ENCODE data around the gene DOK6.

Gene DOK6

DNA sequence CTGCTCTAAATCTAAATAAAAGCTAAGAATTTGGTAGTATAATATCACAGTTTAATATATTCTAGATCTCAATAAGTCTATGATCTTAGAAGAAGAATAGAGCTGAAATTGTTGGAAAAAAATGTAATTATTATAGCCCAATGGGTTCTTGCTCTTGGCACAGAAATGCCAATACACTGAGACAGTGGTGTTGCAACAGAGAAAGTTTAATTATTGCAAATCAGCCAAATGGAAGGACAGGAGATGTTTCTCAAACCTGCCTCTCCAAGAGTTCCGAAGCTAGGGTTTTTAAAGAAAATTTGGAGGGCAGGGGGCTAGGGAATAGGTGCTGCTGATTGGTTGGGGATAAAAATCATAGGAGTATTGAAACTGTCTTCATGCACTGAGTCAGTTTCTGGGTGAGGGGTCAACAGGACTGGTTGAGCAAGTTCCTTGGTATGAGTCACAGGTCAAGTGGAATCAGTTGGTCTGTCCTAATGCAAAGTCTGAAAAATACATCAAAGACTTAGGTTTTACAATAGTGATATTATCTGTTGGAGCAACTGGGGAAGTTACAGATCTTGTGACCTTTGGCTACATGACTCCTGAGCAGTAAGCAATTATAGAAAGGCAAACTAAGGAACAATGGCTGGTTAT is 318.3 kb downstream of the DOK6 start:
- no peak overlapping the region for H3K9ac ChIP-seq (ENCODE audit: low read length)
- no peak overlapping the region for H3K4me2 ChIP-seq (ENCODE audit: low read length, poor library complexity, severe bottlenecking)
- no peaks in the 10 kb centered on the region for H3K27me3 ChIP-seq (ENCODE audit: control insufficient read depth in 1 of 2, insufficient read depth in 1 of 2, low read length in 2 of 2)
- no peak overlapping the region for H3K14ac ChIP-seq (ENCODE audit: low read length in 2 of 2)
- no peak overlapping the region for H2BK15ac ChIP-seq (ENCODE audit: low read depth, poor library complexity, severe bottlenecking)
- no peak overlapping the region for H2BK120ac ChIP-seq (ENCODE audit: low read depth, low read length)
- H2AFZ ChIP-seq (ENCODE audit: low read depth, low read length), result no peak overlapping the region
- H2BK12ac ChIP-seq (ENCODE audit: low read length in 2 of 2), result no peak overlapping the region
- no peak overlapping the region for H3K23ac ChIP-seq (ENCODE audit: low read length in 2 of 2)
- WGBS, result 73% methylated on average over 1 of the region's 1 CpG
- DNase-seq, result no peak
- no peak overlapping the region for H4K8ac ChIP-seq (ENCODE audit: low read length)
- no peaks in the 10 kb centered on the region for H3K79me1 ChIP-seq (replicated peaks; ENCODE audit: low read length, poor library complexity, severe bottlenecking)
- H2BK5ac ChIP-seq (ENCODE audit: low read depth, low read length, poor library complexity, severe bottlenecking), result no peak overlapping the region
- no peak overlapping the region for H3K18ac ChIP-seq (ENCODE audit: low read depth in 1 of 2, low read length in 2 of 2)
- no peak overlapping the region for H3K27ac ChIP-seq (ENCODE audit: low read length, poor library complexity, severe bottlenecking)
- no peaks in the 10 kb centered on the region for H3K4me1 ChIP-seq (ENCODE audit: control insufficient read depth, insufficient read depth, low read depth, low read length)
- no peak overlapping the region for H4K91ac ChIP-seq (ENCODE audit: low read length)
- no peak overlapping the region for H3K4ac ChIP-seq (ENCODE audit: low read depth in 1 of 2, low read length in 2 of 2)
- H3K9me3 ChIP-seq (ENCODE audit: control insufficient read depth, low read length), result peaks cover 23% of the 10 kb centered on the region
- no peak overlapping the region for H3K4me3 ChIP-seq (ENCODE audit: insufficient read depth in 1 of 2, low read depth in 1 of 2, low read length in 2 of 2)
- no peak overlapping the region for H2AK5ac ChIP-seq (ENCODE audit: low read length, severe bottlenecking)
- H3K36me3 ChIP-seq (ENCODE audit: control insufficient read depth in 1 of 2, insufficient read depth in 2 of 2, low read depth in 1 of 2, low read length in 2 of 2), result no peaks in the 10 kb centered on the region

DNA sequence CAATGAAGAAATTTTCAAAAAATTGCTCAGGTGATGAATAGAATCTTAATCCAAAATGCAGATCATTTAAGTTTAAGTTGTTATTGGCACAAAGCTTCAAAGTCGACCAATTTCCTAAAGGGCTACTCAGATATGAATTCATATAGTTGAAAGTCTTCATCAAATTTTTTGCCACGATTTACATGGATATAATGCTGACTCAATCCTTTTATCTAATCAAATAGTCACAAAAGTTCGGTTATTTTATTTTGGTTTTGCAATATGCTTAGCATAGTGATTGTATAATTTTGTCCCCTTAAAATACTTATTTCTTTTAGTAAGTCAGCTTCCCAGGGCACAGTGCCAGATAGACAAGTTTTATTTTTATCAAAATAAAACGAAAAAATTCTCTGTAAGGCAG is 319.7 kb downstream of the DOK6 start:
- Histone ChIP-seq H3K4me3 (ENCODE audit: insufficient read depth in 1 of 2, low read depth in 1 of 2, low read length in 2 of 2) (no peak overlapping the region), H2BK5ac (ENCODE audit: low read depth, low read length, poor library complexity, severe bottlenecking) (no peak overlapping the region), H3K36me3 (ENCODE audit: control insufficient read depth in 1 of 2, insufficient read depth in 2 of 2, low read depth in 1 of 2, low read length in 2 of 2) (no peaks in the 10 kb centered on the region), H2AK5ac (ENCODE audit: low read length, severe bottlenecking) (no peak overlapping the region), H3K18ac (ENCODE audit: low read depth in 1 of 2, low read length in 2 of 2) (no peak overlapping the region), H3K4me1 (ENCODE audit: control insufficient read depth, insufficient read depth, low read depth, low read length) (no peaks in the 10 kb centered on the region), H4K91ac (ENCODE audit: low read length) (no peak overlapping the region), H2BK120ac (ENCODE audit: low read depth, low read length) (no peak overlapping the region), H2AFZ (ENCODE audit: low read depth, low read length) (no peak overlapping the region), H3K9me3 (ENCODE audit: control insufficient read depth, low read length) (peaks cover 23% of the 10 kb centered on the region), H3K23ac (ENCODE audit: low read length in 2 of 2) (no peak overlapping the region), H4K8ac (ENCODE audit: low read length) (no peak overlapping the region), H3K4me2 (ENCODE audit: low read length, poor library complexity, severe bottlenecking) (no peak overlapping the region), H3K14ac (ENCODE audit: low read length in 2 of 2) (no peak overlapping the region), H3K27ac (ENCODE audit: low read length, poor library complexity, severe bottlenecking) (no peak overlapping the region), H3K4ac (ENCODE audit: low read depth in 1 of 2, low read length in 2 of 2) (no peak overlapping the region), H2BK15ac (ENCODE audit: low read depth, poor library complexity, severe bottlenecking) (no peak overlapping the region), H3K27me3 (ENCODE audit: control insufficient read depth in 1 of 2, insufficient read depth in 1 of 2, low read length in 2 of 2) (no peaks in the 10 kb centered on the region), H2BK12ac (ENCODE audit: low read length in 2 of 2) (no peak overlapping the region), H3K79me1 (replicated peaks; ENCODE audit: low read length, poor library complexity, severe bottlenecking) (no peaks in the 10 kb centered on the region), H3K9ac (ENCODE audit: low read length) (no peak overlapping the region)
- WGBS, result no CpG with 5 or more reads among the region's 4 CpGs
- DNase-seq, result no peak

DNA sequence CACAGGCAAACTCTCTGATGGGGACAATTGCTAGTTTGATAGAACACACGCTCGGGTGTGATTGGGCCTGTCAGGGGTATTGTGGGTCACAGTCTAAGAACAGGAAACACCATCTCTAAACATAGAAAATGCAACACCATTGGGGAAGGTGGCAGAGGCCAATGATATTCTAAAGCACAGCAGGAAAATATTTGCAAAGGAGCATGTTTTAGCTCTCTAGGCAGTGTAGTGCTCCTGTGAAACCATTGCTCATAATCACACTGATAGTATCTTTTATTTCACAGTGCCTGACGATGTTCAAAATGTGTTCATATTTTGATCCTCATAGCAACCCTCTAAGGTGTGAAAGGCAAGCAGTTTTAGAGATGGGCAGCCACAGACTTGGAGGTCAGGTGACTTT is 322.7 kb downstream of the DOK6 start:
- Histone ChIP-seq H3K79me1 (replicated peaks; ENCODE audit: low read length, poor library complexity, severe bottlenecking) (no peaks in the 10 kb centered on the region), H2AK5ac (ENCODE audit: low read length, severe bottlenecking) (no peak overlapping the region), H2BK120ac (ENCODE audit: low read depth, low read length) (no peak overlapping the region), H3K4me1 (ENCODE audit: control insufficient read depth, insufficient read depth, low read depth, low read length) (no peaks in the 10 kb centered on the region), H2BK12ac (ENCODE audit: low read length in 2 of 2) (no peak overlapping the region), H3K36me3 (ENCODE audit: control insufficient read depth in 1 of 2, insufficient read depth in 2 of 2, low read depth in 1 of 2, low read length in 2 of 2) (no peaks in the 10 kb centered on the region), H2BK15ac (ENCODE audit: low read depth, poor library complexity, severe bottlenecking) (no peak overlapping the region), H3K4me3 (ENCODE audit: insufficient read depth in 1 of 2, low read depth in 1 of 2, low read length in 2 of 2) (no peak overlapping the region), H4K8ac (ENCODE audit: low read length) (no peak overlapping the region), H3K18ac (ENCODE audit: low read depth in 1 of 2, low read length in 2 of 2) (no peak overlapping the region), H3K4ac (ENCODE audit: low read depth in 1 of 2, low read length in 2 of 2) (no peak overlapping the region), H3K27me3 (ENCODE audit: control insufficient read depth in 1 of 2, insufficient read depth in 1 of 2, low read length in 2 of 2) (no peaks in the 10 kb centered on the region), H2BK5ac (ENCODE audit: low read depth, low read length, poor library complexity, severe bottlenecking) (no peak overlapping the region), H3K27ac (ENCODE audit: low read length, poor library complexity, severe bottlenecking) (no peak overlapping the region), H4K91ac (ENCODE audit: low read length) (no peak overlapping the region), H3K9ac (ENCODE audit: low read length) (no peak overlapping the region), H3K14ac (ENCODE audit: low read length in 2 of 2) (no peak overlapping the region), H3K23ac (ENCODE audit: low read length in 2 of 2) (no peak overlapping the region), H2AFZ (ENCODE audit: low read depth, low read length) (no peak overlapping the region), H3K4me2 (ENCODE audit: low read length, poor library complexity, severe bottlenecking) (no peak overlapping the region), H3K9me3 (ENCODE audit: control insufficient read depth, low read length) (peaks cover 12% of the 10 kb centered on the region)
- 94% methylated on average over 1 of the region's 3 CpGs for WGBS
- no peak for DNase-seq

DNA sequence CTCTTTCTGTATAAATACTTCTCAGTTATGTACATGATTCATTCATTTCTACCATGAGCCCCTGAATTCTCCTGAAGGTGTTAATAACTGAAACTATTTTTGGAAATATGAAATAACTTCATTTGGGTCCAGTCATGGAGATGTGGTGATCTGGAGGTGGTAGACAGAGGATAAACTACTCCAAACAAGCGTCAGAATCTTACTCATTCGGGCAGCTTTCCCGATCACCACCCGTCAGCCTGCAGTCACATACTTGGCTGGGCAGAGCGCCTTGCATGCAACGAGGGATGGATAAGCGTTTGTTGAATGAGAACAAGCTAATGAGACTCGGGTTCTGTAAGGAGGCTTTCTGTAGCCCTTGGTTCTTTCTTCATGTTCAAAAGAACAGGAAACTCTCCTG is 324.3 kb downstream of the DOK6 start:
- no peak overlapping the region for H3K27ac ChIP-seq (ENCODE audit: low read length, poor library complexity, severe bottlenecking)
- H3K14ac ChIP-seq (ENCODE audit: low read length in 2 of 2), result no peak overlapping the region
- no peak overlapping the region for H4K8ac ChIP-seq (ENCODE audit: low read length)
- no peak overlapping the region for H3K4ac ChIP-seq (ENCODE audit: low read depth in 1 of 2, low read length in 2 of 2)
- H2BK120ac ChIP-seq (ENCODE audit: low read depth, low read length), result no peak overlapping the region
- H2AK5ac ChIP-seq (ENCODE audit: low read length, severe bottlenecking), result no peak overlapping the region
- no peak overlapping the region for H2BK5ac ChIP-seq (ENCODE audit: low read depth, low read length, poor library complexity, severe bottlenecking)
- no peaks in the 10 kb centered on the region for H3K27me3 ChIP-seq (ENCODE audit: control insufficient read depth in 1 of 2, insufficient read depth in 1 of 2, low read length in 2 of 2)
- H3K4me2 ChIP-seq (ENCODE audit: low read length, poor library complexity, severe bottlenecking), result no peak overlapping the region
- H3K79me1 ChIP-seq (replicated peaks; ENCODE audit: low read length, poor library complexity, severe bottlenecking), result no peaks in the 10 kb centered on the region
- H3K36me3 ChIP-seq (ENCODE audit: control insufficient read depth in 1 of 2, insufficient read depth in 2 of 2, low read depth in 1 of 2, low read length in 2 of 2), result no peaks in the 10 kb centered on the region
- WGBS, result 96% methylated on average over 8 of the region's 8 CpGs
- H2BK15ac ChIP-seq (ENCODE audit: low read depth, poor library complexity, severe bottlenecking), result no peak overlapping the region
- H3K9me3 ChIP-seq (ENCODE audit: control insufficient read depth, low read length), result no peaks in the 10 kb centered on the region
- no peak overlapping the region for H2BK12ac ChIP-seq (ENCODE audit: low read length in 2 of 2)
- H3K23ac ChIP-seq (ENCODE audit: low read length in 2 of 2), result no peak overlapping the region
- H3K9ac ChIP-seq (ENCODE audit: low read length), result no peak overlapping the region
- no peak overlapping the region for H4K91ac ChIP-seq (ENCODE audit: low read length)
- no peak overlapping the region for H2AFZ ChIP-seq (ENCODE audit: low read depth, low read length)
- H3K18ac ChIP-seq (ENCODE audit: low read depth in 1 of 2, low read length in 2 of 2), result no peak overlapping the region
- no peak for DNase-seq
- no peak overlapping the region for H3K4me3 ChIP-seq (ENCODE audit: insufficient read depth in 1 of 2, low read depth in 1 of 2, low read length in 2 of 2)
- H3K4me1 ChIP-seq (ENCODE audit: control insufficient read depth, insufficient read depth, low read depth, low read length), result no peaks in the 10 kb centered on the region
